ENCODE measurements around the gene SERPIND1. TPM values are rescaled to one million over a fixed set of nuclear protein-coding genes. Genes with fewer than 3 reads are reported as not detected.
"Not testable (repeated sequence)": the region's sequence is repeated elsewhere in the genome, so short reads cannot be mapped to it uniquely, and the experiment has no call there.

The SERPIND1 gene
- total RNA-seq, 4 donors from 2014 or later, result 0.15 TPM; not detected in 3

- no peak for ATAC-seq
- Histone ChIP-seq H3K27ac (no peak overlapping the region), H3K27me3 (no peaks in the 10 kb centered on the region), H3K9me3 (no peaks in the 10 kb centered on the region), H3K4me1 (no peaks in the 10 kb centered on the region), H3K36me3 (peaks cover 3 to 89% of the 10 kb centered on the region in 2 donors), H3K4me3 (no peak overlapping the region)
- 86 to 90% methylated on average over 3 to 13 of the region's 13 CpGs for WGBS, 2 donors (ENCODE audit: low coverage in 1 of 2)
- TF ChIP-seq POLR2AphosphoS5 (IDR thresholded peaks at IDR 0.05), result no peak
- TF ChIP-seq CTCF (IDR thresholded peaks at IDR 0.05), result no peak
- no peak for TF ChIP-seq POLR2A (IDR thresholded peaks at IDR 0.05)
- no peak for TF ChIP-seq EP300 (IDR thresholded peaks at IDR 0.05)
Observed at GRCh38 chr22:20763630-20764470, 10.1 kb upstream of the SERPIND1 start.

- Histone ChIP-seq H3K36me3 (peaks cover 3 to 89% of the 10 kb centered on the region in 2 donors), H3K27me3 (no peaks in the 10 kb centered on the region), H3K4me3 (no peak overlapping the region), H3K27ac (no peak overlapping the region), H3K4me1 (no peaks in the 10 kb centered on the region), H3K9me3 (no peaks in the 10 kb centered on the region)
- TF ChIP-seq POLR2AphosphoS5 (IDR thresholded peaks at IDR 0.05) (no peak), EP300 (IDR thresholded peaks at IDR 0.05) (no peak), POLR2A (IDR thresholded peaks at IDR 0.05) (no peak)
- no peak for ATAC-seq
- 93% methylated on average over 3 of the region's 7 CpGs; no CpG with 5 or more reads in 1 of the 2 donors for WGBS, 2 donors (ENCODE audit: low coverage in 1 of 2)
Observed at GRCh38 chr22:20764471-20764720, 9.5 kb upstream of the SERPIND1 start.

GRCh38 chr22:20764729-20765128, 9.2 kb upstream of the SERPIND1 start:
- TF ChIP-seq CTCF (IDR thresholded peaks at IDR 0.05), result no peak
- TF ChIP-seq POLR2A (IDR thresholded peaks at IDR 0.05), result no peak
- TF ChIP-seq EP300 (IDR thresholded peaks at IDR 0.05), result no peak
- TF ChIP-seq POLR2AphosphoS5 (IDR thresholded peaks at IDR 0.05), result no peak
- WGBS, 2 donors (ENCODE audit: low coverage in 1 of 2), result 87 to 91% methylated on average over 9 of the region's 10 CpGs
- ATAC-seq, result no peak
- H3K27ac ChIP-seq, result no peak overlapping the region
- H3K27me3 ChIP-seq, result no peaks in the 10 kb centered on the region
- no peak overlapping the region for H3K4me3 ChIP-seq
- H3K4me1 ChIP-seq, result no peaks in the 10 kb centered on the region
- H3K36me3 ChIP-seq, result peaks cover 3 to 89% of the 10 kb centered on the region in 2 donors
- no peaks in the 10 kb centered on the region for H3K9me3 ChIP-seq

- H3K36me3 ChIP-seq, result peaks cover 3 to 81% of the 10 kb centered on the region in 2 donors
- ATAC-seq, result no peak
- WGBS, 2 donors (ENCODE audit: low coverage in 1 of 2), result 100% methylated on average over 1 of the region's 2 CpGs
Observed at GRCh38 chr22:20765938-20766337, 8.0 kb upstream of the SERPIND1 start.

GRCh38 chr22:20766530-20766929, 7.4 kb upstream of the SERPIND1 start:
- no peaks in the 10 kb centered on the region for H3K9me3 ChIP-seq
- 84 to 98% methylated on average over 3 to 7 of the region's 7 CpGs for WGBS, 2 donors (ENCODE audit: low coverage in 1 of 2)
- H3K27me3 ChIP-seq, result no peaks in the 10 kb centered on the region
- no peaks in the 10 kb centered on the region for H3K4me1 ChIP-seq
- no peak overlapping the region for H3K27ac ChIP-seq
- TF ChIP-seq EP300 (IDR thresholded peaks at IDR 0.05), result no peak
- no peak for TF ChIP-seq CTCF (IDR thresholded peaks at IDR 0.05)
- no peak for TF ChIP-seq POLR2AphosphoS5 (IDR thresholded peaks at IDR 0.05)
- no peak for TF ChIP-seq POLR2A (IDR thresholded peaks at IDR 0.05)
- no peak overlapping the region for H3K4me3 ChIP-seq
- H3K36me3 ChIP-seq, result peaks cover 3 to 81% of the 10 kb centered on the region in 2 donors
- no peak for ATAC-seq

More at GRCh38 chr22:20765938-20766337, 8.0 kb upstream of the SERPIND1 start:
- Histone ChIP-seq H3K4me3 (no peak overlapping the region), H3K27ac (no peak overlapping the region), H3K4me1 (no peaks in the 10 kb centered on the region), H3K27me3 (no peaks in the 10 kb centered on the region), H3K9me3 (no peaks in the 10 kb centered on the region)
- no peak for TF ChIP-seq POLR2A (IDR thresholded peaks at IDR 0.05)

- not testable (repeated sequence) for H3K27ac ChIP-seq, ATAC-seq
- 83 to 92% methylated on average over 2 to 8 of the region's 9 CpGs for WGBS, 2 donors (ENCODE audit: low coverage in 1 of 2)
Observed at GRCh38 chr22:20769496-20769826, 4.5 kb upstream of the SERPIND1 start.

More at GRCh38 chr22:20769496-20769826, 4.5 kb upstream of the SERPIND1 start:
- not testable (repeated sequence) for H3K4me3 ChIP-seq, H3K4me1 ChIP-seq, H3K9me3 ChIP-seq, H3K27me3 ChIP-seq
- peaks cover 3 to 75% of the 10 kb centered on the region in 2 donors for H3K36me3 ChIP-seq

All from gastroesophageal sphincter (tissue), 4 donors.